ENCODE data around the gene KRT4.

KRT4 gene

DNA sequence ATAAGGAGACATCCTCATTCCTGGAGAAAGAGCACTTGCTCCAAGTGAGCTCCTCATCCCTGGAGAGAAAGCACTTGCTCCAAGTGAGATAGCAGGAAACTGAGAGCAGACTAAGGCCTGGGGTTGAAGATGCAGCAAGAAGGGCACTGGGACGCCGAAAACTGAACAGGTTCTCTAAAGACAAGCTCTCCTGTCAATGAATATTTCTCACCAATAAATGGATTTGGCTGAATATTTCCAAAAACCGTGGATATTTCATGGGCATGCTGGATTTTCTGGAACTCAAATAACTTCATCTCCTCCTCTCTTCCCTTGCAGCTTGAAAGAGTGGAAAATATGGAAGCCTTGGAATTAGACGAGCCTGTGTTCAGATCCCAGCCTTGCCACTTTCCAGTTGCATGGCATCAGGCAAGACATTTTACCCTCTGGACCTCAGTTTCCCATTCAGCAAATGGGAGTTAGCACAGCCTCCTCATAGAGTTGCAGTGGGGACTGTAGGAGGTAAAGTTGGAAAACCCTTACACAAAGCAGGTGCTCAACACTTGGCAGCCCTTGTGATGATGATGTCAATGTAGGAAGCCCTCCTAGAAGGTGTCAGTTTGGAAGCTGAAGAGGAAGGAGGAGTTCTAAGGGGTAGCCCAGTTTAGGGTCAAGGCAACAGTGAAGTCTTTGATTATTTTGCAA, 32.4 kb downstream of the KRT4 start:
- no peaks in the 10 kb centered on the region for H3K4me1 ChIP-seq (ENCODE audit: control insufficient read depth in 2 of 2, insufficient read depth in 1 of 2, low read depth in 1 of 2, low read length in 2 of 2)
- no peak overlapping the region for H3K4ac ChIP-seq (ENCODE audit: low read length)
- no peak overlapping the region for H2BK15ac ChIP-seq (ENCODE audit: low read length)
- no peaks in the 10 kb centered on the region for H3K9me3 ChIP-seq (replicated peaks in 1 of 2; ENCODE audit: control insufficient read depth in 2 of 2, insufficient read depth in 1 of 2, low read depth in 1 of 2, low read length in 2 of 2)
- H2BK12ac ChIP-seq (ENCODE audit: low read length): no peak overlapping the region
- H3K23ac ChIP-seq (ENCODE audit: low read depth, low read length, poor library complexity): no peak overlapping the region
- H3K14ac ChIP-seq (ENCODE audit: low read length): no peak overlapping the region
- H3K27ac ChIP-seq (replicated peaks; ENCODE audit: low read length): no peak overlapping the region
- H2AK5ac ChIP-seq (ENCODE audit: low read depth, low read length): no peak overlapping the region
- H3K9ac ChIP-seq (ENCODE audit: low read depth, low read length, poor library complexity): no peak overlapping the region
- WGBS, 2 donors (ENCODE audit: extremely low coverage in 2 of 2, insufficient read length in 2 of 2, insufficient replicate concordance in 1 of 2): no CpG with 5 or more reads among the region's 4 CpGs
- no peak overlapping the region for H4K91ac ChIP-seq (ENCODE audit: low read depth, low read length, poor library complexity)
- no peak overlapping the region for H4K8ac ChIP-seq (ENCODE audit: low read depth, low read length)
- no peak overlapping the region for H3K4me3 ChIP-seq (ENCODE audit: low read length in 2 of 2)
- no peaks in the 10 kb centered on the region for H3K27me3 ChIP-seq (ENCODE audit: control insufficient read depth in 3 of 3, insufficient read depth in 3 of 3, low read depth in 1 of 3, low read length in 3 of 3)
- H2AFZ ChIP-seq (ENCODE audit: low read length): no peak overlapping the region
- no peaks in the 10 kb centered on the region for H3K36me3 ChIP-seq (replicated peaks in 1 of 2; ENCODE audit: control insufficient read depth in 2 of 2, insufficient read depth in 2 of 2, low read length in 2 of 2)
- H3K18ac ChIP-seq (ENCODE audit: low read length): no peak overlapping the region
- H3K4me2 ChIP-seq (ENCODE audit: insufficient read depth, low read length, poor library complexity, severe bottlenecking): no peak overlapping the region
- no peak overlapping the region for H2BK120ac ChIP-seq (ENCODE audit: low read depth, low read length)
- no peaks in the 10 kb centered on the region for H3K79me1 ChIP-seq (ENCODE audit: low read depth, low read length)
- H2BK5ac ChIP-seq (ENCODE audit: low read length): no peak overlapping the region
- no peak for DNase-seq (ENCODE audit: low spot score)

DNA sequence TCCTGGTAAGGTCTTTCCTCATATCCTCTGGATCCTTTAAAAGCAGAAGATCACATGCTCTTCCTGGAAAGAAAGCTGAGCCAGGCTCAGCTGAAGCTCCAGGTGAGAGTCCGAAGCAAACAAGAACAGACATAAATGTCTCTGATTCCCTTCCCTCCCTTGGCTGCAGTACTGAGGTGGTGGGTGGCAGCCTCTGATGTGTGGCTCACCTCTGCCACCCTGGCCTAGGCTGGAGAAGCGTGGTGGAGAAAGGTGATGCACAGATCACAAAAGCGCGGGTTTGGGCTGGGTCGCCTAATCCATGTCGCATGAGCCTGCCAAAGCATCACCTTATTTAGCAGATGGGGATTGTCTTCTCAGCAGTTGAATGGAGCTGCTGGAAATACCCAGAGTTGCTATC, 34.0 kb downstream of the KRT4 start:
- no peaks in the 10 kb centered on the region for H3K4me1 ChIP-seq (ENCODE audit: control insufficient read depth in 2 of 2, insufficient read depth in 1 of 2, low read depth in 1 of 2, low read length in 2 of 2)
- no peaks in the 10 kb centered on the region for H3K79me1 ChIP-seq (ENCODE audit: low read depth, low read length)
- no peak overlapping the region for H4K8ac ChIP-seq (ENCODE audit: low read depth, low read length)
- H3K4me3 ChIP-seq (ENCODE audit: low read length in 2 of 2): no peak overlapping the region
- H3K4ac ChIP-seq (ENCODE audit: low read length): no peak overlapping the region
- H3K18ac ChIP-seq (ENCODE audit: low read length): no peak overlapping the region
- no peak overlapping the region for H4K91ac ChIP-seq (ENCODE audit: low read depth, low read length, poor library complexity)
- no peak overlapping the region for H3K9ac ChIP-seq (ENCODE audit: low read depth, low read length, poor library complexity)
- no peak overlapping the region for H2AFZ ChIP-seq (ENCODE audit: low read length)
- no peaks in the 10 kb centered on the region for H3K27me3 ChIP-seq (ENCODE audit: control insufficient read depth in 3 of 3, insufficient read depth in 3 of 3, low read depth in 1 of 3, low read length in 3 of 3)
- no peak overlapping the region for H3K23ac ChIP-seq (ENCODE audit: low read depth, low read length, poor library complexity)
- no peak for DNase-seq (ENCODE audit: low spot score)
- H2BK120ac ChIP-seq (ENCODE audit: low read depth, low read length): no peak overlapping the region
- no peaks in the 10 kb centered on the region for H3K36me3 ChIP-seq (replicated peaks in 1 of 2; ENCODE audit: control insufficient read depth in 2 of 2, insufficient read depth in 2 of 2, low read length in 2 of 2)
- H2BK12ac ChIP-seq (ENCODE audit: low read length): no peak overlapping the region
- no peak overlapping the region for H2AK5ac ChIP-seq (ENCODE audit: low read depth, low read length)
- H3K27ac ChIP-seq (replicated peaks; ENCODE audit: low read length): no peak overlapping the region
- no peak overlapping the region for H2BK5ac ChIP-seq (ENCODE audit: low read length)
- H3K9me3 ChIP-seq (replicated peaks in 1 of 2; ENCODE audit: control insufficient read depth in 2 of 2, insufficient read depth in 1 of 2, low read depth in 1 of 2, low read length in 2 of 2): no peaks in the 10 kb centered on the region
- H3K4me2 ChIP-seq (ENCODE audit: insufficient read depth, low read length, poor library complexity, severe bottlenecking): no peak overlapping the region
- no peak overlapping the region for H3K14ac ChIP-seq (ENCODE audit: low read length)
- no peak overlapping the region for H2BK15ac ChIP-seq (ENCODE audit: low read length)
- WGBS, 2 donors (ENCODE audit: extremely low coverage in 2 of 2, insufficient read length in 2 of 2, insufficient replicate concordance in 1 of 2): no CpG with 5 or more reads among the region's 6 CpGs

DNA sequence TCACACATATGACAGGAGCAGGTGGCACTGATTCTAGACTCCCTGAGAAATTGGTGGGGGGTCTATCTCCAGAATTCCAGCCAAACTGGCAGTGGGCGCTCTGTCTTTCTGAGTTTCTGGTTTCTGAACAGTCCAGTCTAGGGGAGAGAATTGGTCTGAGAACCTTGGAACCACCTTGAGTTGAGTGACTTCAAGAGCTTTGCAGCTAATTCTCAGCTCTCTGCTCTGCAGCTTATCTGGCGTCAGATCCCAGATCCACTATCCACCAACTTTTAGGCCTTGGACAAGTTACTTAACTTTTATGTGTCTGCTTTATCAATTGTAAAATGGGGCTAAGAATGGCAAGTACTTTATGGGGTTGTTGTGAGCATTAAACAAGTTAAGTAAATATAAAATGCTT, 35.1 kb downstream of the KRT4 start:
- Histone ChIP-seq H3K4me3 (ENCODE audit: low read length in 2 of 2) (no peak overlapping the region), H3K14ac (ENCODE audit: low read length) (no peak overlapping the region), H2BK12ac (ENCODE audit: low read length) (no peak overlapping the region), H3K9ac (ENCODE audit: low read depth, low read length, poor library complexity) (no peak overlapping the region), H3K18ac (ENCODE audit: low read length) (no peak overlapping the region), H4K8ac (ENCODE audit: low read depth, low read length) (no peak overlapping the region), H3K9me3 (replicated peaks in 1 of 2; ENCODE audit: control insufficient read depth in 2 of 2, insufficient read depth in 1 of 2, low read depth in 1 of 2, low read length in 2 of 2) (no peaks in the 10 kb centered on the region), H3K4me2 (ENCODE audit: insufficient read depth, low read length, poor library complexity, severe bottlenecking) (no peak overlapping the region), H2BK5ac (ENCODE audit: low read length) (no peak overlapping the region), H2BK120ac (ENCODE audit: low read depth, low read length) (no peak overlapping the region), H2BK15ac (ENCODE audit: low read length) (no peak overlapping the region), H3K79me1 (ENCODE audit: low read depth, low read length) (no peaks in the 10 kb centered on the region), H3K27me3 (ENCODE audit: control insufficient read depth in 3 of 3, insufficient read depth in 3 of 3, low read depth in 1 of 3, low read length in 3 of 3) (no peaks in the 10 kb centered on the region), H3K4ac (ENCODE audit: low read length) (no peak overlapping the region), H2AK5ac (ENCODE audit: low read depth, low read length) (no peak overlapping the region), H3K4me1 (ENCODE audit: control insufficient read depth in 2 of 2, insufficient read depth in 1 of 2, low read depth in 1 of 2, low read length in 2 of 2) (no peaks in the 10 kb centered on the region), H2AFZ (ENCODE audit: low read length) (no peak overlapping the region), H4K91ac (ENCODE audit: low read depth, low read length, poor library complexity) (no peak overlapping the region), H3K23ac (ENCODE audit: low read depth, low read length, poor library complexity) (no peak overlapping the region), H3K36me3 (replicated peaks in 1 of 2; ENCODE audit: control insufficient read depth in 2 of 2, insufficient read depth in 2 of 2, low read length in 2 of 2) (no peaks in the 10 kb centered on the region), H3K27ac (replicated peaks; ENCODE audit: low read length) (no peak overlapping the region)
- DNase-seq (ENCODE audit: low spot score): no peak
- WGBS, 2 donors (ENCODE audit: extremely low coverage in 2 of 2, insufficient read length in 2 of 2, insufficient replicate concordance in 1 of 2): no CpG with 5 or more reads among the region's 2 CpGs

DNA sequence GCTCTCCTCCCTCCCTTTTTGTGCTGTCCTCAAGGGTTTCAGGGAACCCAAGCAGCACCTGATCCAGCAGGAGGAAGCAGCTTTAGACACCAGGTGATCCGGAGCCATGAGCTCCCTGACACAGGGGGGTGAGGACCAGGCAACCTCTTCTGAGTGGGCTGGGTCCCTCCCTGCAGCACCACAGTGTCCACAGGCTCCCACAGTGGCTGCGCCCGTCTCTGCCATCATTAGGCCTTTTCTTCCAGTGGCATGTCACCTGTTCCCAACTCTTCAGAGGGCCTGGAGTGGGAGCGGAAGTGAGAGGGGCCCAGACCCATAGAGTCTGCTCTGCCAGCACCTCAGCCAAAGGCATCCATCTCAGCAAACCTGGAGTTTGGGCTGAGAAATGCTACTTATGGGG, 36.4 kb downstream of the KRT4 start:
- Histone ChIP-seq H3K9ac (ENCODE audit: low read depth, low read length, poor library complexity) (no peak overlapping the region), H2AK5ac (ENCODE audit: low read depth, low read length) (no peak overlapping the region), H3K4me1 (ENCODE audit: control insufficient read depth in 2 of 2, insufficient read depth in 1 of 2, low read depth in 1 of 2, low read length in 2 of 2) (peaks cover 0 to 1% of the 10 kb centered on the region in 2 donors), H3K18ac (ENCODE audit: low read length) (no peak overlapping the region), H4K91ac (ENCODE audit: low read depth, low read length, poor library complexity) (no peak overlapping the region), H3K4me2 (ENCODE audit: insufficient read depth, low read length, poor library complexity, severe bottlenecking) (no peak overlapping the region), H3K27ac (replicated peaks; ENCODE audit: low read length) (no peak overlapping the region), H2AFZ (ENCODE audit: low read length) (no peak overlapping the region), H3K23ac (ENCODE audit: low read depth, low read length, poor library complexity) (no peak overlapping the region), H3K4ac (ENCODE audit: low read length) (no peak overlapping the region), H2BK120ac (ENCODE audit: low read depth, low read length) (no peak overlapping the region), H3K9me3 (replicated peaks in 1 of 2; ENCODE audit: control insufficient read depth in 2 of 2, insufficient read depth in 1 of 2, low read depth in 1 of 2, low read length in 2 of 2) (no peaks in the 10 kb centered on the region), H3K14ac (ENCODE audit: low read length) (no peak overlapping the region), H3K27me3 (ENCODE audit: control insufficient read depth in 3 of 3, insufficient read depth in 3 of 3, low read depth in 1 of 3, low read length in 3 of 3) (no peaks in the 10 kb centered on the region), H3K4me3 (ENCODE audit: low read length in 2 of 2) (no peak overlapping the region), H4K8ac (ENCODE audit: low read depth, low read length) (no peak overlapping the region), H2BK12ac (ENCODE audit: low read length) (no peak overlapping the region), H3K79me1 (ENCODE audit: low read depth, low read length) (no peaks in the 10 kb centered on the region), H2BK15ac (ENCODE audit: low read length) (no peak overlapping the region), H2BK5ac (ENCODE audit: low read length) (no peak overlapping the region), H3K36me3 (replicated peaks in 1 of 2; ENCODE audit: control insufficient read depth in 2 of 2, insufficient read depth in 2 of 2, low read length in 2 of 2) (no peaks in the 10 kb centered on the region)
- DNase-seq (ENCODE audit: low spot score): no peak
- no CpG with 5 or more reads among the region's 4 CpGs for WGBS, 2 donors (ENCODE audit: extremely low coverage in 2 of 2, insufficient read length in 2 of 2, insufficient replicate concordance in 1 of 2)
